K562 (cell line): ENCODE measurements around the gene UHRF1. TPM values are rescaled to one million over a fixed set of nuclear protein-coding genes. Genes with fewer than 3 reads are reported as not detected.

ENCODE experiments used
- ATF3 ChIP-seq, 2 experiments: fragments of 450-650 bp in 1 of 2; sonication (generic) in 1 of 2; formaldehyde crosslinking in 1 of 2; IDR thresholded peaks in 1 of 2; conservative IDR thresholded peaks in 1 of 2; 2 replicates each; pipeline versions ENCODE4 v1.6.1 to v1.8.1; 2016 to 2023; ENCODE audit warnings: mild to moderate bottlenecking in 2 of 2, moderate library complexity in 2 of 2, inconsistent platforms in 1 of 2, missing genetic modification reagents in 1 of 2
- CEBPG ChIP-seq, 3 experiments: fragments of 200-800 bp in 1 of 3; sonication (Bioruptor generic) in 1 of 3; sonication (generic) in 1 of 3; formaldehyde crosslinking in 1 of 3; IDR thresholded peaks in 2 of 3; conservative IDR thresholded peaks in 1 of 3; 2 replicates each; pipeline versions ENCODE4 v1.6.1 to v1.8.0; 2016 to 2022; ENCODE audit warnings: missing compliant biosample characterization in 2 of 3, missing genetic modification characterization in 2 of 3, mild to moderate bottlenecking in 1 of 3, missing genetic modification reagents in 1 of 3
- ETS1 ChIP-seq: conservative IDR thresholded peaks from 2 replicates; pipeline ENCODE4 v1.6.1; 2011; ENCODE audit warnings: low read depth, mild to moderate bottlenecking, low read length; ENCODE audit not compliant: control insufficient read depth
- FOXA3 ChIP-seq, 2 experiments: fragments of 450-650 bp in 1 of 2; sonication (generic) in 1 of 2; formaldehyde crosslinking; IDR thresholded peaks in 1 of 2; conservative IDR thresholded peaks in 1 of 2; 2 replicates each; pipeline versions ENCODE4 v1.4.0 to v1.8.0; 2020 to 2022; ENCODE audit warnings: mild to moderate bottlenecking in 2 of 2, missing genetic modification reagents in 1 of 2
- FOXK2 ChIP-seq, 2 experiments: fragments of 450-650 bp; IDR thresholded peaks in 1 of 2; conservative IDR thresholded peaks in 1 of 2; 2 replicates each; pipeline ENCODE4 v1.6.1; 2016; ENCODE audit warnings: low read depth in 2 of 2, mild to moderate bottlenecking in 1 of 2
- MTA1 ChIP-seq: fragments of 450-650 bp; IDR thresholded peaks from 2 replicates; pipeline ENCODE4 v1.6.1; 2017; ENCODE audit warnings: borderline replicate concordance
- NBN ChIP-seq: fragments of 450-650 bp; IDR thresholded peaks from 2 replicates; pipeline ENCODE4 v1.6.1; 2016; ENCODE audit warnings: low read depth, mild to moderate bottlenecking
- NFIC ChIP-seq: fragments of 450-650 bp; IDR thresholded peaks from 2 replicates; pipeline ENCODE4 v1.6.1; 2017; ENCODE audit warnings: mild to moderate bottlenecking, inconsistent platforms
- PML ChIP-seq: IDR thresholded peaks from 2 replicates; pipeline ENCODE4 v1.6.1; 2012; ENCODE audit warnings: low read length, inconsistent platforms
- RAD21 ChIP-seq, 2 experiments: fragments of 250-450 bp in 1 of 2; fragments of 450-650 bp in 1 of 2; sonication (Bioruptor Pico) in 1 of 2; formaldehyde crosslinking in 1 of 2; IDR thresholded peaks in 1 of 2; conservative IDR thresholded peaks in 1 of 2; 2 replicates each; pipeline versions ENCODE4 v1.4.0 to v1.8.0; 2020 to 2022; ENCODE audit warnings: mild to moderate bottlenecking in 2 of 2, moderate library complexity in 1 of 2
- RAD51 ChIP-seq: fragments of 450-650 bp; IDR thresholded peaks from 2 replicates; pipeline ENCODE4 v1.7.1; 2016; ENCODE audit warnings: low read depth, mild to moderate bottlenecking, borderline replicate concordance
- SIX5 ChIP-seq, 2 experiments: IDR thresholded peaks; 2 replicates each; pipeline ENCODE4 v1.6.1; 2011; ENCODE audit warnings: low read length in 2 of 2, borderline replicate concordance in 1 of 2, low read depth in 1 of 2, mild to moderate bottlenecking in 1 of 2, moderate library complexity in 1 of 2; ENCODE audit not compliant: insufficient read depth in 1 of 2
- SMARCA5 ChIP-seq: fragments of 450-650 bp; IDR thresholded peaks from 2 replicates; pipeline ENCODE4 v1.6.1; 2016
- TCF3 ChIP-seq: sonication (generic); formaldehyde crosslinking; IDR thresholded peaks from 2 replicates; pipeline ENCODE4 v1.4.0; 2020; ENCODE audit warnings: mild to moderate bottlenecking, missing genetic modification reagents
- ZBTB26 ChIP-seq: fragments of 450-650 bp; formaldehyde crosslinking; IDR thresholded peaks from 2 replicates; pipeline ENCODE4 v1.4.0; 2022; ENCODE audit warnings: missing genetic modification characterization
- ZNF263 ChIP-seq: sonication (generic); formaldehyde crosslinking; IDR thresholded peaks from 2 replicates; pipeline ENCODE4 v1.8.0; 2022; ENCODE audit warnings: mild to moderate bottlenecking, missing genetic modification reagents, borderline replicate concordance
- ZNF699 ChIP-seq: fragments of 250-450 bp; sonication (Bioruptor Pico); IDR thresholded peaks from 2 replicates; pipeline ENCODE4 v1.8.0; 2021; ENCODE audit warnings: mild to moderate bottlenecking, moderate library complexity; ENCODE audit not compliant: insufficient replicate concordance
- ZNF75A ChIP-seq: fragments of 450-650 bp; formaldehyde crosslinking; IDR thresholded peaks from 2 replicates; pipeline ENCODE4 v1.4.0; 2020; ENCODE audit warnings: mild to moderate bottlenecking
- ZNF764 ChIP-seq: fragments of 250-450 bp; sonication (Bioruptor Pico); IDR thresholded peaks from 2 replicates; pipeline ENCODE4 v1.4.0; 2020; ENCODE audit warnings: low read depth, mild to moderate bottlenecking, moderate library complexity
- polyA plus RNA-seq, 8 experiments: library from polyadenylated mRNA; depleted of rRNA in 4 of 8; stranded (reverse) in 5 of 8; unstranded in 3 of 8; fragments of >200 nt; fragmentation: Nextera tagmentation in 2 of 8; fragmentation: Illumina TruSeq in 1 of 8; extraction: Ambion mirVana in 2 of 8; extraction: Trizol in 1 of 8; gene quantifications; 2 replicates each; pipeline versions ENCODE4 v1.2.1 to v1.2.3, GENCODE V29; 2011 to 2014; ENCODE audit warnings: inconsistent platforms in 1 of 8, missing spikeins in 1 of 8
- total RNA-seq, 7 experiments: library from RNA; depleted of rRNA in 6 of 7; stranded (reverse); fragments of >200 nt in 6 of 7; fragmentation: Illumina TruSeq in 2 of 7; extraction: Trizol in 2 of 7; gene quantifications; 2 replicates each; pipeline versions ENCODE4 v1.2.1 to v1.2.3, GENCODE V29; 2011 to 2021; ENCODE audit warnings: low replicate concordance in 1 of 7
- TF ChIP-seq, protein P1 (sequence below): fragments of 250-450 bp; sonication (Bioruptor Pico); IDR thresholded peaks from 2 replicates; pipeline ENCODE4 v1.5.1; 2021; ENCODE audit warnings: mild to moderate bottlenecking

UHRF1 gene
- total and polyA plus RNA-seq, 9 of the 15 experiments (the other 6 are each of a cell fraction or from before 2014, with no cell fraction given) = 6.0 to 101 (median 30.9) TPM

GRCh38 chr19:4911786-4912672, 2.7 kb downstream of the UHRF1 start (continued):
- TF ChIP-seq FOXK2 (conservative IDR thresholded peaks at IDR 0.05 in 1 of 2, IDR thresholded peaks at IDR 0.05 in 1 of 2; ENCODE audit: low read depth in 2 of 2) (peak; percentile 79 to 83), TCF3 (CRISPR knock-in tag) (no peak), ZNF699 (CRISPR knock-in tag) (no peak), PML (no peak), ETS1 (no peak), ZNF75A (no peak), RAD21 (CRISPR knock-in tag; conservative IDR thresholded peaks at IDR 0.05 in 1 of 2, IDR thresholded peaks at IDR 0.05 in 1 of 2) (peak; percentile 69 to 73), SMARCA5 (0 out of 2 replicates have a peak, but pooled peaks have one; percentile 1), SIX5 (IDR thresholded peaks at IDR 0.05; ENCODE audit: borderline replicate concordance in 1 of 2, insufficient read depth in 1 of 2, low read depth in 1 of 2, low read length in 2 of 2) (no peak), ZBTB26 (CRISPR knock-in tag) (no peak), NBN (0 out of 2 replicates have a peak, but pooled peaks have one; percentile 20), ZNF263 (CRISPR knock-in tag) (peak; percentile 92), MTA1 (no peak), RAD51 (no peak), CEBPG (CRISPR knock-in tag; IDR thresholded peaks at IDR 0.05) (no peak), CEBPG (tag; conservative IDR thresholded peaks at IDR 0.05 in 1 of 2, IDR thresholded peaks at IDR 0.05 in 1 of 2) (no peak), ATF3 (IDR thresholded peaks at IDR 0.05) (peak; percentile 24; the same call in 1 of the 2 replicates), ATF3 (CRISPR knock-in tag; conservative IDR thresholded peaks at IDR 0.05) (no peak), NFIC (peak; percentile 9; the same call in 1 of the 2 replicates), ZNF764 (CRISPR knock-in tag) (peak; percentile 68; the same call in 1 of the 2 replicates), FOXA3 (CRISPR knock-in tag; conservative IDR thresholded peaks at IDR 0.05 in 1 of 2, IDR thresholded peaks at IDR 0.05 in 1 of 2) (0 out of 4 replicates have a peak, but pooled peaks of 1 of the 2 experiments have one; percentile 26)
- TF ChIP-seq, protein P1, sequence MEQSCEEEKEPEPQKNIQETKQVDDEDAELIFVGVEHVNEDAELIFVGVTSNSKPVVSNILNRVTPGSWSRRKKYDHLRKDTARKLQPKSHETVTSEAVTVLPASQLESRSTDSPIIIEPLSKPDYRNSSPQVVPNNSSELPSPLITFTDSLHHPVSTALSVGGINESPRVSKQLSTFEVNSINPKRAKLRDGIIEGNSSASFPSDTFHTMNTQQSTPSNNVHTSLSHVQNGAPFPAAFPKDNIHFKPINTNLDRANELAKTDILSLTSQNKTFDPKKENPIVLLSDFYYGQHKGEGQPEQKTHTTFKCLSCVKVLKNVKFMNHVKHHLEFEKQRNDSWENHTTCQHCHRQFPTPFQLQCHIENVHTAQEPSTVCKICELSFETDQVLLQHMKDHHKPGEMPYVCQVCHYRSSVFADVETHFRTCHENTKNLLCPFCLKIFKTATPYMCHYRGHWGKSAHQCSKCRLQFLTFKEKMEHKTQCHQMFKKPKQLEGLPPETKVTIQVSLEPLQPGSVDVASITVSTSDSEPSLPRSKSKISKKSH (CRISPR knock-in tag) = no peak
